ENCODE results near the gene NRIP1. TPM values are rescaled to one million over a fixed set of nuclear protein-coding genes. Genes with fewer than 3 reads are reported as not detected.
A peak's percentile ranks its signal among the peaks of the same experiment; 100 is the strongest.

Gene NRIP1
- total RNA-seq, 4 donors from 2014 or later, result 15.8 to 23.6 (median 18.0) TPM

DNA sequence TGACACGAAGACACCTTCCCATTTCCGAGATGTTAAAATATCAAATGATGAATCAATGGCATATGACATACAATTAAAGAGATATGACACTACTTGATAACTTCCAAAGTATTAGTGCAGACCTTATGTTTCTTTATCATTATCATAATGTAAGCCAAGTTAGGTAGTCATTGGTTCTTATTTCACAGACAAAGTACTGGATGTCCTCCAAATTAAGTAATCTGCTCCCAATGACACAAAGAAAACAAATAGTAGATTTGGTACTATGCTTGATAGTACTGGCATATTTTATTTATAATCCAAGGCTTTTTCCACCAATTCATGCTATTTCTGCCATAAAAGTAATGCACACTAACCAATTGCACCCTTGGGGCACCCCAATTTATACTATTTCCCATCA, 11.9 kb upstream of the NRIP1 start:
- WGBS, result 93% methylated on average over 2 of the region's 2 CpGs
- Histone ChIP-seq H3K4me1 (no peaks in the 10 kb centered on the region), H3K36me3 (no peaks in the 10 kb centered on the region), H3K4me3 (no peak overlapping the region), H3K27ac (no peak overlapping the region), H3K9me3 (no peaks in the 10 kb centered on the region), H3K27me3 (no peaks in the 10 kb centered on the region)
- TF ChIP-seq POLR2A (IDR thresholded peaks at IDR 0.05) (no peak), EP300 (IDR thresholded peaks at IDR 0.05) (no peak), POLR2AphosphoS5 (IDR thresholded peaks at IDR 0.05) (no peak)
- TF ChIP-seq, protein P1, sequence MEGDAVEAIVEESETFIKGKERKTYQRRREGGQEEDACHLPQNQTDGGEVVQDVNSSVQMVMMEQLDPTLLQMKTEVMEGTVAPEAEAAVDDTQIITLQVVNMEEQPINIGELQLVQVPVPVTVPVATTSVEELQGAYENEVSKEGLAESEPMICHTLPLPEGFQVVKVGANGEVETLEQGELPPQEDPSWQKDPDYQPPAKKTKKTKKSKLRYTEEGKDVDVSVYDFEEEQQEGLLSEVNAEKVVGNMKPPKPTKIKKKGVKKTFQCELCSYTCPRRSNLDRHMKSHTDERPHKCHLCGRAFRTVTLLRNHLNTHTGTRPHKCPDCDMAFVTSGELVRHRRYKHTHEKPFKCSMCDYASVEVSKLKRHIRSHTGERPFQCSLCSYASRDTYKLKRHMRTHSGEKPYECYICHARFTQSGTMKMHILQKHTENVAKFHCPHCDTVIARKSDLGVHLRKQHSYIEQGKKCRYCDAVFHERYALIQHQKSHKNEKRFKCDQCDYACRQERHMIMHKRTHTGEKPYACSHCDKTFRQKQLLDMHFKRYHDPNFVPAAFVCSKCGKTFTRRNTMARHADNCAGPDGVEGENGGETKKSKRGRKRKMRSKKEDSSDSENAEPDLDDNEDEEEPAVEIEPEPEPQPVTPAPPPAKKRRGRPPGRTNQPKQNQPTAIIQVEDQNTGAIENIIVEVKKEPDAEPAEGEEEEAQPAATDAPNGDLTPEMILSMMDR (IDR thresholded peaks at IDR 0.05), result no peak
- no peak for DNase-seq (ENCODE audit: low spot score in 2 of 2)

DNA sequence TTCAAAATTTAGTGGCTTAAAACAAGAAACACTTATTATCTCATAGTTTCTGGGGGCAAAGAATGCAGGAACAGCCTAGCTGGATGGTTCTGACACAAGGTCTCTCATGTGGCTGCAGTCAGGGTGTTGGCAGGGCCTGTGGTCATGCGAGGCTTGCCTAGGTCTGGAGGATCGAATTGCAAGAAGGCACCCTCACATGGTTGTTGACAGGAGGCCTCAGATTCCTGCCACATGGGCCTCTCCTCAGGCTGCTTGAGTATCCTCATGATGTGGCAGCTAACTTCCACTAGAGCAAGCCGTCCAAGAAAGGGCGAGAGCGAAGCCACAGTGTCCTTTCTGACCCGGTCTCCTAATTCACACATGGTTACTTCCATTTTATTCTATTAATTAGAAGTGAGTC, 6.2 kb upstream of the NRIP1 start:
- TF ChIP-seq POLR2AphosphoS5 (IDR thresholded peaks at IDR 0.05) (no peak), POLR2A (IDR thresholded peaks at IDR 0.05) (no peak), EP300 (IDR thresholded peaks at IDR 0.05) (no peak)
- TF ChIP-seq, protein P1 (IDR thresholded peaks at IDR 0.05), result no peak
- DNase-seq (ENCODE audit: low spot score in 2 of 2), result no peak
- Histone ChIP-seq H3K4me3 (no peak overlapping the region), H3K27ac (no peak overlapping the region), H3K36me3 (no peaks in the 10 kb centered on the region), H3K9me3 (no peaks in the 10 kb centered on the region), H3K27me3 (no peaks in the 10 kb centered on the region), H3K4me1 (peaks cover 5% of the 10 kb centered on the region)
- WGBS, result 86% methylated on average over 6 of the region's 6 CpGs

DNA sequence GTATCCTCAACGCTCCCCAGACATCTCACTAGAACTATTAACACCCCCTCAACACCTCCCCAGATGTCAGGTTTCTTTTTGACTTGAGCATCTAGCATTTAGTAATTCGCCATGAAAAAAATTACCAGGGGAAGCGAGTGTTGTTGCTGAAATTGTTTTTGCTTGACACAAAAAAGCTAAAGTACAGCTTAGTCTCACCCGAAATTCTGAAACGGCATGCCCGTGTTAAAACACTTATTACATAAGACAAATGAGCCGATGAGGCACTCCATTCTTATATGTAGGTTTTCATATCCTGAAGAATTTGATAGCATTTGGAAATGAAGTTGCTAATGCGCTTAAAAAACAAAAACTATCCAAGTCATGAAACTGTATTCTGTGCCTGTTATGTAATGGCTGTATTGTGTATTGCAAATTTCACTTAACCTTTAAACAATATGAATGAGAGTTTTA, 1.3 kb upstream of the NRIP1 start:
- Histone ChIP-seq H3K36me3 (no peaks in the 10 kb centered on the region), H3K9me3 (no peaks in the 10 kb centered on the region), H3K4me3 (peak overlapping the region; percentile 92), H3K4me1 (peaks cover 24% of the 10 kb centered on the region), H3K27ac (peak overlapping the region; percentile 95), H3K27me3 (no peaks in the 10 kb centered on the region)
- TF ChIP-seq EP300 (IDR thresholded peaks at IDR 0.05) (no peak), POLR2A (IDR thresholded peaks at IDR 0.05) (no peak), POLR2AphosphoS5 (IDR thresholded peaks at IDR 0.05) (no peak)
- TF ChIP-seq, protein P1 (IDR thresholded peaks at IDR 0.05), result no peak
- no peak for DNase-seq (ENCODE audit: low spot score in 2 of 2)
- WGBS, result under 1% methylated on average over 8 of the region's 8 CpGs

DNA sequence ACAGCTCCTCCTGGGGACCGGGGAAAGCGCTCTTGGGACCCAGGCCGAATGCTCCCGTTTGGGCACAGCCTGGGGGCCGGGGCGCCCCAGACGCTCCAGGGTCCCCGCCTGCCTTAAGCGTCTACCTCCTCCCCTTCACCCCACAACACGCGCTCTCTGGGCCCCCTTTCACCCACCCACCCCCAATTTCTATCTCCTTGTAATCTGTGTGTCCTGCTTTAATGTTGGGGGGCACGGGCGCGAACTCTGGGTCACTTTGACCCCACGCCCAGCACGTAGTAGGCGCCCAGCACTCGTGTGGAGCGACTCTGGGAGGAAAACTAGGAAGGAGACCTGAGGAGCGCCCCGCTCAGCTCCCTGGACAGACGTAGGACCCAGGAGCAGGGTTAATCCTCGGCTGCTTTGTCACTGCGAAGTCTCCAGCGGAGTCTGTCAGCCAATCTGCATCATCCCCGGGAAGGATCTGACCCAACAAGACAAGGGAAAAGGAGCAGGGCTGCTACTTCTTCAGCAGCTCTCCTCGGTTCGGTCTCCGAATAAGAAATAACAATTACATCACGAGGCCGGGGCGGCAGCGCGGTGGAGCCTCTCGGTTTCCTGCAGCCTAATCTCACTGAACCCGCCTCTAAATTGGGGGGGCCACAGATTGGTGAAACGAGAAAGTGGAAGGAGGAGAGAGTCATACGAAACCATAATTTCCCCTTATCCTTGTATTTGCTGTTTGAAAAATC, 757 bp upstream of the NRIP1 start:
- no peaks in the 10 kb centered on the region for H3K9me3 ChIP-seq
- no peaks in the 10 kb centered on the region for H3K27me3 ChIP-seq
- H3K4me3 ChIP-seq, result peak overlapping the region; percentile 92
- H3K27ac ChIP-seq, result peak overlapping the region; percentile 95
- peak in 1 of 2 donors; percentile 62 for TF ChIP-seq POLR2A (IDR thresholded peaks at IDR 0.05)
- TF ChIP-seq, protein P1 (IDR thresholded peaks at IDR 0.05), result no peak
- no peaks in the 10 kb centered on the region for H3K36me3 ChIP-seq
- H3K4me1 ChIP-seq, result peaks cover 30% of the 10 kb centered on the region
- peak; percentile 83 to 90 for DNase-seq (ENCODE audit: low spot score in 2 of 2)
- under 1% methylated on average over 38 of the region's 38 CpGs for WGBS

DNA sequence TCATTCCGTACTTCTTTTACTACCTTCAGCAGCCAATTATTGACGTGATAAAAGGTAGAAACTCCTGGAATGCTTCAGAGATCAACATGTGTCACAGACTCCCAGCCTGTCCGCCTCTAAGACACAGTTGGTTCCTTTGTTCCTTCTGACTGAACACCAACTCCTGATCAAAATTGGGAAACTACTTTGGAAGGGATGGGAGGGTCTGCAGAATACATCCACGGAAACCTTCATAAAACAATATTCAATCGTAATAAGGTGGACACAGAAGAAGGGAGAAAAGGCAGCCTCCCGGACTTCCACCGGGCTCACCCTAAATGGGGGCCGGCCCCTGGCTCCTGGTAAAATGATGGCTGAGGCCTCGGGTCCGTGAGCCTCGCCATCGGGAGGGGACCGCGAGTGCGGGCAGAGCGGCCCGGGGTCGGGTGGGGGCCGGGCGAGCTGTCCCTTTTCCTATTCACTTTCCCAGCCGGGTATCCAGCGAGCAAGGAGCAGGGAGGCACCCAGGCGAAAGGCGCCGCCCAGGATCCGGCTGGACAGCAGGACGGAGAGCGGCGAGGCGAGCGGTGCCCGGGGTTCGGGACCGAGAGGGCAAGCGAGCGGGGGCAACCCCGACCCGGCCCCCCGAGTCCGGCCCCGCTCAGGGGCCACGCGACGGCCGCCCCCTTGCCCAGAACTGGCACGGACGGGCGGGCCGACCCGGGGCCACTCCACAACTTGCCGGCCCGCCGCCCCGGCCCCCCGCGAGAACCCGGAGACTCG, 805 bp downstream of the NRIP1 start:
- no peaks in the 10 kb centered on the region for H3K9me3 ChIP-seq
- under 1% methylated on average over 22 of the region's 58 CpGs for WGBS
- H3K27ac ChIP-seq, result peak overlapping the region; percentile 95
- H3K4me3 ChIP-seq, result peak overlapping the region; percentile 92
- TF ChIP-seq POLR2A (IDR thresholded peaks at IDR 0.05) (no peak), POLR2AphosphoS5 (IDR thresholded peaks at IDR 0.05) (no peak), EP300 (IDR thresholded peaks at IDR 0.05) (no peak)
- TF ChIP-seq, protein P1 (IDR thresholded peaks at IDR 0.05), result no peak
- no peaks in the 10 kb centered on the region for H3K27me3 ChIP-seq
- H3K4me1 ChIP-seq, result peaks cover 45% of the 10 kb centered on the region
- peak; percentile 77 to 80 for DNase-seq (ENCODE audit: low spot score in 2 of 2)
- no peaks in the 10 kb centered on the region for H3K36me3 ChIP-seq

Measured in suprapubic skin (tissue), 4 donors.